LNCaP clone FGC (cell line): ENCODE results near the gene LEF1.

Experiments
- DNase-seq: peaks from one replicate; pipeline ENCODE4 v3.0.0-alpha.2; 2011; ENCODE audit warnings: low read depth
- H3K4me3 ChIP-seq: 2 replicates; pipeline ENCODE4 v1.5.1; 2011; ENCODE audit warnings: mild to moderate bottlenecking, low read depth, low read length, control low read depth
- TF ChIP-seq, protein P1 (sequence below): IDR thresholded peaks from 2 replicates; pipeline ENCODE4 v1.5.1; 2012; ENCODE audit warnings: mild to moderate bottlenecking; ENCODE audit not compliant: control insufficient read depth, insufficient read depth; ENCODE audit errors: extremely low read depth

LEF1 gene

DNA sequence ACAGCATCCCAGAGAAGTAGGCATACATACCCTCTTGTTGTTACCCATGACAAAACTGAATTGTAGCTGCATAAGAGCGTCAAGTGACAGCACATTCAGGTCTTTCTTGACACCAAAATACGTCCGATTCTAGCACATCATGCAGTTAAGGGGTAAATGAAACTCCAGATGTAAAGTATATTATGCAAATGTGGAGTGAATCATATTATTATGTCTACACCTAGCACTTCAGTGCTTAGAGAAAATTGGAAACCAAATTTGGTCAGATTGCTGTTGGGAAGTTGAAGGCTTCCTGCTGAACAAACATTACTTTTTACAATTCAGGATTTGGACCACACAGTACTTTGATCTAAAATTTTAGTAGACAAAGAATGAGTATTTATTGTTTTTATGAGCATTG lies 24.2 kb upstream of the LEF1 start:
- no peak overlapping the region for H3K4me3 ChIP-seq
- DNase-seq = no peak
- TF ChIP-seq, protein P1, sequence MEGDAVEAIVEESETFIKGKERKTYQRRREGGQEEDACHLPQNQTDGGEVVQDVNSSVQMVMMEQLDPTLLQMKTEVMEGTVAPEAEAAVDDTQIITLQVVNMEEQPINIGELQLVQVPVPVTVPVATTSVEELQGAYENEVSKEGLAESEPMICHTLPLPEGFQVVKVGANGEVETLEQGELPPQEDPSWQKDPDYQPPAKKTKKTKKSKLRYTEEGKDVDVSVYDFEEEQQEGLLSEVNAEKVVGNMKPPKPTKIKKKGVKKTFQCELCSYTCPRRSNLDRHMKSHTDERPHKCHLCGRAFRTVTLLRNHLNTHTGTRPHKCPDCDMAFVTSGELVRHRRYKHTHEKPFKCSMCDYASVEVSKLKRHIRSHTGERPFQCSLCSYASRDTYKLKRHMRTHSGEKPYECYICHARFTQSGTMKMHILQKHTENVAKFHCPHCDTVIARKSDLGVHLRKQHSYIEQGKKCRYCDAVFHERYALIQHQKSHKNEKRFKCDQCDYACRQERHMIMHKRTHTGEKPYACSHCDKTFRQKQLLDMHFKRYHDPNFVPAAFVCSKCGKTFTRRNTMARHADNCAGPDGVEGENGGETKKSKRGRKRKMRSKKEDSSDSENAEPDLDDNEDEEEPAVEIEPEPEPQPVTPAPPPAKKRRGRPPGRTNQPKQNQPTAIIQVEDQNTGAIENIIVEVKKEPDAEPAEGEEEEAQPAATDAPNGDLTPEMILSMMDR = no peak

DNA sequence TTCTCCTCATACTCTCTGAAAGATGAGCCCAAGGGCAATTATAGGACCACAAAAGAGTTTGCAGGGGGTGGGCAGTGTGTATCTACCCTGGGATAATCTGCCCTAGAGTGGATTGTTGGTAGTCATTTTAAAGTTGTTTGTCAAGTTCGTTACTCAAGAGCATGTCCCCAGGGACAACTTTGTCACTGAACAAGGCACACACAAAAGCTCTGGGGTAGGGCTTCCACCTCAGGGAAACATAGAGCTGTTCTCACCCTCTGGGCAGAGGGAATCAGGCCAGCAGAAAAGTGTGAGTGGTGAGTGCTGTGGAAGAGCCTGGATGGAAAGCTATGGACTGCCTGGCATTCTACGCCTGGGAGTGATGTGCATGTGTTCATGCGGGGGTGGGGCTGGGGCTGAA lies 23.3 kb upstream of the LEF1 start:
- H3K4me3 ChIP-seq = no peak overlapping the region
- TF ChIP-seq, protein P1 = no peak
- DNase-seq = no peak

DNA sequence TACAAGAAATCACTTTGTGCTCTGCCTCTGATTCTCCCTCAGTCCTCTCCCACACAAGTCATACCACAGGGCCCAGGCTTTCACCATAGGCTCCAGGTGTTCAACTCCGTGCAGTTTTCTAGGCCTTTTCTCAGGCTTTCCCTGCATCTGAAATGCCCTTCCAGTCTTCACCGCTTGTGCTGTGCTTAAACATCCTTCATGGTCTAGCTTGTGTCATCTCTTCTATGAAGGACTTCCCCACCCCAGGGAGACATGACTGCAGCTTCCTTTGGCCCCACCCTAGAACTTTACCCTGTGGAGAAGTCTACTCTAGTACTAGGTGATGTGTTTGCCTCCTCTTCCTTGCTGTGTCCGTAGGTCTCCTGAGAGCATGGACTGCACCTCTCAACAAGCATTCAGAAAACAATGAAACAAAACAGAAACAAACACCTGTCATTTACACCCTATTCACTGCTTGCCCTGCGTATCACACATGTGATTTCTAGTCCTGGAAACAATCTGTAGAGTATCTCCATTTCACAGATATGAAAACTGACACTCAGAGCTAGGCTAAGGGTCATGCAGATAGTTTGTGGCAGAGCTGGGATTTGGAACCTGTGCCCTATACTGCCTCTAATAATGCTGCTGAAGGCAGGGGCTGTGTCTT lies 22.7 kb upstream of the LEF1 start:
- TF ChIP-seq, protein P1 = no peak
- no peak for DNase-seq
- no peak overlapping the region for H3K4me3 ChIP-seq

DNA sequence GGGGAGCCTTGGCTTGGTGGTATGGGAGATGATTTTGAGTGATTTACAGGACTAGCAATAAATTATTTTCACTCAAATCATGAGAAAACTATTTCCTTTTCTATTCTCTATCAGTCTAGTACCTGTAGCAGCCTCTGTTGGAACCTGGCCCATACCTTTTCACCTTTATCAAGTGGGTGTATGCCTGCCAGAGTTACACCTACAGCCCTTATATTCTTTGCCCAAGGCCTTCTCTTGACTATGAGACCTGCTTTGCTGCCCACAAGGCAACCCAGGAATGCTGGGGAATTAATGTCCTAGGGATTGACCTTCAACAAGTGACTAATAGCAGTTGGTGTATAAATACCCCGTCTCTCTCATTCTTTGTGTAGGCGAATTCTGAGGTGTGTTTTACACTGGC lies 20.0 kb upstream of the LEF1 start:
- no peak for DNase-seq
- TF ChIP-seq, protein P1 = no peak
- no peak overlapping the region for H3K4me3 ChIP-seq

DNA sequence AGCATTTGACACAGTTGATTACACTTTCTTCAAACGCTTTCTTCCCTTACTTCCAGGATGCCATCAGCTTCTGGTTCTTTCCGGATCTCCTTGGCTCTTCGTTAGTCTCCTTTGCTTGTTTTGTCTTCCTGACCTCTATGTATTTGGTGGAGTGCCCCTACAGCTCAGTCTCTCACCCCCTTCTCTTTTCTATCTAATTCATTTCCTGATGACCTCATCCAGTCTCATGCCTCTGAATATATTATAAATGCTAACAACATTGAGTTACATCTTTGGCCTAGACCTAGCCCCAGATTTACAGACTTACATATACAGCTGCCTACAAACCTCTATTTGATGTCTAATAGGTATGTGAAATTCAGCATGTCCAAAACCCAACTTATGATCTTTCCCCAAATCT lies 16.5 kb upstream of the LEF1 start:
- no peak for DNase-seq
- no peak overlapping the region for H3K4me3 ChIP-seq
- TF ChIP-seq, protein P1 = no peak

DNA sequence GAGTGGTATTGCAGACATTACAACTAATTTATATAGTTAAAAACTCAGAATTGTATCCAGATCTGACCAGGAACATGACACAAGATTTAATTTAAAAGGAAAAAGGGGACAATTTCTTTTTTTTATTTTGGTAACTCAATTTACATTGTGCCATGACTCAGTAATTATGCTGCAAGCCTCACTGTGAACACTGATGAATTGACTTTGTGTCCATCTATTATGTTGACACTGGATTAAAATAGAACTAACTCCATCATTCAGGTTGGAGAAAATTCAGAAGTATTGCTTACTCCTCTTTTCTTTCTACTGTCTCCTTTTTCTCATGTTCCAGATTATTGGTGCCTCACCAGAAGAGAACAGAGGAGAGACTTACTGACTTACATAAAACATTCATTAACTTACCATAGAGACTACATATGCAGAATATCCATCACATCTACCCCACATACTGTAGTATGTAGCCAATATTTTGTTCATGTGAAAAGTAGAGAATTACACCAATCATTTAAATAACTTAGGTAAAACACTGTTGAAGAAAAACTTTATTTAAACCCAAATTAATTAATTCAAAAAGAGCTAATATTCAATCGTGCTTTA lies 15.8 kb upstream of the LEF1 start:
- TF ChIP-seq, protein P1 = no peak
- no peak for DNase-seq
- H3K4me3 ChIP-seq = no peak overlapping the region

DNA sequence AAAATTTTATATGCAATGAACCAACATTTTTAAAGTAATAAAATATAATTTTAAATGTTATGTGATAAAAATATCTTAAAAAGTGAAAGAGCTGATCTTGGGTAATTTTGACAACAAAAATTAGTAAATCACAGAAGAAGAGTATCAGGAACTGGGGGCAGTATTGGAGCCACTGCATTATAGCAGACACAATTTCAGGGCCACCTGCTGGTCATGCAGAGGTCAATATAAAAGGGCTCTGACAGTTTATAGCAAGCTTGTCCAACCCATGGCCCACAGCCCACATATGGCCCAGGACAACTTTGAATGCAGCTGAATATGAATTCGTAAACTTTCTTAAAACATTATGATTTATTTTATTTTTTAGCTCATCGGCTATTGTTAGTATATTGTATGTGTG lies 13.0 kb upstream of the LEF1 start:
- no peak overlapping the region for H3K4me3 ChIP-seq
- TF ChIP-seq, protein P1 = peak; percentile 34
- DNase-seq = no peak
